COR-L47 (cell line): ENCODE results near the gene HMGXB4.
A peak's percentile ranks its signal among the peaks of the same experiment; 100 is the strongest.

ENCODE experiments used
- DNase-seq: peaks from one replicate; lab custom pipeline; 2025; lab: John Stamatoyannopoulos, UW

Gene HMGXB4

DNA sequence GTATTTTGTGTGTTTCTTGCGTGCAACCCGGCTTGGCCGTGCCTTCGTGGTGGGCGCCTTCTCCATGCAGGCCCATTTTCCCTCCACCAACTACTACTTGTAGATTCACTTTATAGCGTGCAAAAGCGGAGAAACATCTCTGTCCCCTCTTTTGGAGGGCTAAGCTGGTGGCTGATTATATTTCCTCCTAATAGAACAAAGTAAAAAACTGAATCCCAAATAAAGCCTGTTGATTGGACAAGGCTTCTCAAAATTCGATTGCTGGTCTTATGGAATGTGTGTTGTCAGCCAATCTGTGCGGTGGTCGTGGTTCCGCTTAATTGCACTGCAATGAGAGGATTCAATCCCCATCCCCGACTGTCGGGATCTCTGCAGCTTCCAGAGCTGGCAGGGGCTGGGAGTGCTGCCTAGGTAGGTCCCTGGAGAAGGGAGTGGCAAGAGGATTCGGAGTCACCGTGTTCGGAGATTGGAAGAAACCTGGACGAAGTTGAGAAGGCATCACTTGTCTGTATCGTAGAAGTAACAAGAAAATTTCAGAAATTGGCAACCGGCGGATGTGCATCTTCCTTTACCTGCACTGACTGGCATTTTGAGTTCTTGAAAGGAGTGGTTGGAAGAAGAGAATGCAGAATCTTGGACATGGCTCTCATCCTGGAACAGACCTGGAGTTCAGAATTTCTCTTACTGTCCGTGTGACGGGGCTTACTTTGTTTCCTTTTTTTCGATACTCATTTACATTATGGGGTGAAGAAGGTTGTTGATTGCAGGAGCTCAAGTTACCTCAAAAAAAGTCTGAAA lies 1.1 kb downstream of the HMGXB4 start:
- no peak for DNase-seq

DNA sequence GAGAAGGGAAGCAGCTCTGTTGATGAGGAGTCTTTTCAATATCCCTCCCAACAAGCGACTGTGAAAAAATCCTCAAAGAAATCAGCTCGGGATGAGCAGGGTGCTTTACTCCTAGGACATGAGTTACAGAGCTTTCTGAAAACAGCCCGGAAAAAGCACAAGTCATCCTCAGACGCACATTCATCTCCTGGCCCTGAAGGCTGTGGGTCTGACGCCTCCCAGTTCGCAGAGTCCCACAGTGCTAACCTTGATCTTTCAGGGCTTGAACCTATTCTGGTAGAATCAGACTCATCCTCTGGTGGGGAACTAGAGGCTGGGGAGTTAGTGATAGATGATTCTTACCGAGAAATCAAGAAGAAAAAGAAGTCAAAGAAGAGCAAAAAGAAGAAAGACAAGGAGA lies 7.7 kb downstream of the HMGXB4 start:
- DNase-seq: no peak

DNA sequence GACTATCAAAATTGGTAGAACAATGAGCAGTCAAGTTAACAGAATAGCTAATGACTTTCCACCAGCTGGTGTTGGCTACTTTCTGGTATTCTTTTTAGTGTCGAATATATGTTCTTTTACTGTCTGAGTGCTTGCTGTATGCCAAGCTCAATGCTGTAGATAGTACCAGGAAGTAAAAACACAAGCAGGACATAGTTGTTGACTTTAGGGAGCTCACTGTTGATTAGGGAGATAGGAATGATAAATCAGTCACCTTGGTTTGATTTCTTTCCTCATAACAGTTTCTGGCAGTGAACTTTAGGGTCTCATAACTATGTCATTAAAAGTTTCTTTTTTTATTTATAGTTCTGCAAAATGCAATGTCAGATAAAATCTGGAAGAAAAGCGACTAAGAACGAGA lies 9.0 kb downstream of the HMGXB4 start:
- DNase-seq: no peak

DNA sequence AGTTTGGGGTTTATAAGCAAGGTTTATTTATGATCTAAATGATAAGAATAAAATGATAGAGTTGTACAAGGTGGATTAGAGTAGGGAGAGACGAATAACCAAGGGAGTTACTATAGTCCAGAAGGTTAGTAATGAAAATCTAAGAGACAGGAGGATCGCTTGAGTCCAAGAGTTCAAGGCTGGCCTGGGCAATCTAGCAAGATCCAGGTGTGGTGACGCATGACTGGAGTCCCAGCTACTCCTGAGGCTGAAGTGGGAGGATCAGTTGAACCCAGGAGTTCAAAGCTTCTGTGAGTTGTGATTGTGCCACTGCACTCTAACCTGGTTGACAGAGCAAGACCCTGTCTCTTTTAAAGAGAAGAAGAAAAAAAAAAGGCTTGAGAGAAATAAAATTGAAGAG lies 12.3 kb downstream of the HMGXB4 start:
- DNase-seq: no peak

DNA sequence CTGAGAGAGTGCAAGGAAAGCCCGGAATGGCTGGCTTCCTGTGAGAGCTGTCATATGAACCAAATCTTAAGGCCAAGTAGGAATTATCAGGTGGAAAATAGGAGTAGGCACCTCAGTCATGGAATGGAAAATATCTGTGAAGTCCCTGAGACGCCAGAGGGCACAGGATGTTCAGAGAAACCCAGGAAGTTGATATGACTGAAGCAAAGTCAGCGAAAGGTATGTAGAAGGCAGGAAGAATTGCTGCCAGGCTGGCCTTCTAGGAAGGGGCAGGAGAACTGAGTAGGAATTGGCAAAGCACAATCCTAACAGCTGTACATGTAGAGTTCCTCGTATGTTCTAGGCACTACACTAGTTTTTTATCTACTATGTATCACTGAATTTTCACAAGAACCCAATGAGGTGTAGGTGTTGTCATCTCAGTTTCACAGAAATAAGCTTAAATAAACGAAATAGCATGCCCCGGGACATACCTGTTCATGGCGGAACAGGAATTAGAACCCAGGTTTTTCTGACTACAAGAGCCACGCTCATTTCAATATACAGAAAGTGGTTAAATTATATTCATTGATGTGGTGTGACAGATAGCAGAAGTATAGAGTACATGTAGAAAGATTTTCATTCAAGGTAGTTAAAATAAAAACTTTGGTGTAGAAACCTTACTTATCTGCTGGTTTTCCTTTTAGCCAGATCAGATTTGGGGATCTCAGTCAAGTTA lies 17.0 kb downstream of the HMGXB4 start:
- no peak for DNase-seq

DNA sequence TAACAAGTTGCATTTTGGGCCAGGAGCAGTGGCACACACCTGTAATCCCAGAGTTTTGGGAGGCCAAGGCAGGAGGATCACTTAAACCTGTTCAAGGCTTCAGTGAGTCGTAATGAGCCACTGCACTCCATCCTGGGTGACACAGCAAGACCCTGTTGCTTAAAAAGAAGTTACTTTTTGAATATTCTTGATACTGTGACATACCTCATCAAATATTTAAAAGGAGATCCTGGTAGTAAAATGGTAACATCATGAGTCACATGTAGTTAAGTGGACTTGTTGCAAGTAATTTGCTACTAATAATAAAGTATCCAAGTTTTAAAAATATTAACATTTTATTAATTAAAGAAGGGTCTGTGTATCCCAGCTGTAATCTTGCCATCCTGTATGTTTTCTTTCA lies 18.3 kb downstream of the HMGXB4 start:
- DNase-seq: no peak

DNA sequence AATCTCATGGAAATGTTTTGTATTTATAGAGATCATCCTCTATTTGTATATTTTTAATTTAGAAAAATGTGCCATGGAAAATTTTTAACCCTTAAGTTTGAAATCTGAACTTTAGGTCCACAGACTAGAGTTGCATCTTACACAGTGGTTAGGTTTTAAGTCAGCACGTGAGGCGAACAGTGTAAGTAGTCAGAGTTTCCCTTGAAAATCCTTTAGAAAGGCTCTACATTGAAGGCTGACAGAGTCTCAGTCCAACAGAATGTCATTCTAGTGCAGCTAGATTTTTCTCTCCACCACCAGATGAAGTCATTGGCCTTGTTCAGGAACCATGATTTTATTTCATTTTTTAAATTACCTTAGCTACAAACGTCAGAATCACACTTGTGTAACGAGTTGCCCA lies 18.7 kb downstream of the HMGXB4 start:
- DNase-seq: no peak

DNA sequence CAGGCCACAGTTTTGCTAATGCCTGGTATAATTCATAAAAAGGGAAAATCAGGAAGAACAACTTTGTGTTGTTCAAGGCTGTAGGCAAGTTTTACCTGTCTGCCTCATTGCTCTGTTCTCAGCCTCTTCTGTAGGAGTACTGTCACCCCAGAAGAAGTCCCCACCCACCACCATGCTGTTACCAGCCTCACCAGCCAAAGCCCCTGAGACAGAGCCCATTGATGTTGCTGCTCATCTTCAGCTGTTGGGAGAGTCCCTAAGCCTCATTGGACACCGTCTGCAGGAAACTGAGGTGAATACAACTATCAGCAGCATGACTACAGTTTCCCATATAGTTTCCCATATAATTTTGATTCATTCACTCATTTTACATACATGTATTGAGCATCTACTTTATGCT lies 30.8 kb downstream of the HMGXB4 start:
- DNase-seq: no peak

DNA sequence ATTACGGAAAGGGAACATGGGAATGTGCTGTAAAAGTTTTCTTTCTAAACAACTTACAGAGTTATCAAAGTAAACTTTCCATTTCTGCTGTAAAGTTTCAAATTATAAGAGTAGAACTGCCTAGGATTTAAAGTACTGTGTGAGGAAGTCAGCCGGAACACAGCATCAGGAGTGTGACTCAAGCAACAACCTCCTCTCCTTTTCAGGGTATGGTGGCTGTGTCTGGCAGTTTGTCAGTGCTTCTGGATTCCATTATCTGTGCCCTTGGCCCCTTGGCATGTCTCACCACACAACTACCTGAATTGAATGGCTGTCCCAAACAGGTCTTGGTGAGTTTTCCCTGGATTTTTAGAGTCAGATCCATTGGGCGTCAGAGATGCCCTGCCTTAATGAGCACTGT lies 35.5 kb downstream of the HMGXB4 start:
- no peak for DNase-seq

DNA sequence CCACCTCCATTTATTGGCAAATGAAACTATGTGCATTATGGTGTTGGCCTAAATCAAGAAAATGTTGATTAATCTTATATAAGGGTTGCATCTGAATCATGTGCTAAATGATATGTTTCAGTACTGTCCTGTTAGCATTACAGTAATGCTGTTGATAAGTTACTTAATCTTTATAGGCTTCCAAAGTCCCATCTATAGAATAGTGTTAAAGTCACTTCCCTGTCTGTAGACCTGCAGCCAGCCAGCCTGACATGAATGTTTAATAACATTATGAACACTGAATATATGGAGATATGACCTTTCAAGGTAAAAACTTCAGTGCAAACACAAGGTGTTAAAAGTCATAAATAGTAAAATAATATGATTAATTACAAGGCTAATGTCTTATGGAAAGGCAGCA lies 38.8 kb downstream of the HMGXB4 start:
- no peak for DNase-seq

DNA sequence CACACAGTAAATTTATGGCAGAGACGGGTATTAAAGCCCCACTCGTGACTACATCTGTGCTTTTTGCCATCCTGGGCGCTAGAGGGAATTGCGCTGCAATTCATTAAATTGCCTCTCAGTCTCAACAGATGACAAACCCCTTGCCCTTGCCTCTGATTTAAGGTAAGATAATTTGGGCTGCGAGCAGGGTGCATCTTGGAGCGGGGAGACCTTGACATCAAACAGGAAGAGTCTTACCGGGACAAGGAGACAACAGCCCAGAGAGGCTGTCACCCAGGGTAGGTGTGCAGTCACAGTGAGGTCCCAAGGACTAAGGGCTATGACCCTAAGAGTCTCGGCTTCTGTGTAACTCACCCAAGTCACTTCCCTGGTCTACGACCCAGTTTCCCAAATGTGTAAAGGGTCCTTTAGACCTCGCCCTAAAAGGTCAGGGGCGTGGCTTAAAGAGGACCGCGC lies 42.0 kb downstream of the HMGXB4 start:
- DNase-seq: no peak

DNA sequence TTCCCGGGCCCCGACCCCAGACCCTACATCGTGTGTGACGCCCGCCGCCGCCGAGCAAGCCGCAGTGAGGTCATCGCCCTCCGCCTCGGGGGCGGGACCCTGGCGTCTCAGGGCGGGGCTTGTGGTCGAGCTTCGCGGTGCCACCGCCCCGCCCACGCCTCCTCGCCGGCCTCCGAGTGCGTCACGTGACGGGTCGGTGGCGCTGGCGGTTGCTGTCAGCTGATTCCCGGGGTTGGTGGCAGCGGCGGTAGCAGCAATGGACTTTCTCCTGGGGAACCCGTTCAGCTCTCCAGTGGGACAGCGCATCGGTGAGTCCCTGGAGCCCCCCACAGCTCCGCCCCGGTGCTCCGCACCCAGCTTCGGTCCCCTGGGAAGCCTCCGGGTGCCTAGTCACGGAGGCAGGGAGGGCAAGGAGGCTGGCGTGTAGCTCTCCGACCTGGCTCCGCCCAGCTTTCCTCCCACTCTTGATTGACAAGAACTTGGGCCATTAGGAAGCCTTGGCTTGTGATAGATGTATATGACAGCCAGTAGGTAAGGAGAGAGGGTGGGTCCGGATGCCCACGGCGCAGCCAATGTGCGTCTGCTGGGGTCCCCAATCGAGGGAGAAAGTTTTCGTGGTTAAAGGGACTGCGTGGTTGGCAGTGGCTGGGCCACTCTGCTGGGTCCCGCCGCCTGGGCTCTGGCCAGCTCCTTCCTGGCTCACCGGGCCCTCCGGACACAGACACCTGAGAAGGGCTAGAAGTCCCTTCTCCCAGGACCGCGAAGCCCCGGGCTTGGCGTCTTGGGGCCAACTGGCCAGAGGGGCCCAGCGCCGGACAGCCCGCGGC lies 42.6 kb downstream of the HMGXB4 start, which contains the start of gene TOM1:
TSS of gene TOM1 (plus strand) at position 222 of the 827 bp plus-strand sequence. CDS start at position 257, 35 bp downstream.
- DNase-seq: peak; percentile 95

DNA sequence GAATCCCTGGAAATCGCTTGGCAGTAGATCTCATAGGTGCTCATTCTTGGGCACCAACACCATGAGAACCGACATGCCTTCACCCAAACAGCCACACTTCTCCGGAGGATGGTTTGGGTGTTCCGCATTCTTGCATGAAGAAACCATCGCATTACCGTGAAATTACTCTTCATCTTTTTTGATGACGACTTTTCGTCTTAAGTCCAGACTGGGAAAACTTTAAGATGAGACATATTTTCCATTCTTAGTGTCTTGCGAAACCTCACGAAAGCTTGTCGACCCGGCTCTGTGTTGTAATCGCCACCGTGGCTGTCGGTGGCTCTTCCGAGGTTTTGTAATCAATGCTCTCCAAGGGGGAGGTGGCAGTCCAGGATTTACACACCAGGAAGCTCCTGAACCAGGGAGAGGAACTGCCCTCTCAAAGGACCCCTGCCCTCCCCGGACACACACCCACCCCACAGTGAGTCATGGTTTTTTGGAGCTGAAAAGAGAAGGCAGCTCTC lies 44.1 kb downstream of the HMGXB4 start:
- DNase-seq: no peak

DNA sequence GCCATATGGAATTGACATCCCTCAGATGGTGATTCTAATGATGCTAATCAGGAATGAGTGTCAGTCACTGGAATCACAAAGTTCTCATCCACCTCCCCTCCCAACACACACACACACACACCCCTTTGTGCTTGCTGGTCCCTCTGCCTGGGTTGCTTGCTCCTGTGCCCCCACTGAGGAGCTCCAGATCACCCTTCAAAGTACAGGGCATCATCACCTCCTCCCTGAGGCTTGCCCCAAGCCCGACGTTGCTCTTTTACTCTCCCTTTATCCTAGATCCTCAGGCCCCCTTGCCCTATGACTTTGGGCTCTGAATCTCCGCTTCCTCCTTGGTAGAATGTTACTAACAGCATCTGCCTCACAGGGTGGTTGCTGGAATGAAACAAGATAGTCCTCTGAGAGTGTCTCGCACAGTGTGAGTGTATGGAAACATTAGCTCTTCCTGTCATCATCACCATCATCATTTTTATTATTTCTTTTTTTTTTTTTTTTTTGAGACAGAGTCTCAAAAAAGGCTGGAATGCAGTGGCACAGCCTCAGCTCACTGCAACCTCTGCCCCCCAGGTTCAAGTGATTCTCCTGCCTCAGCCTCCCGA lies 45.8 kb downstream of the HMGXB4 start:
- no peak for DNase-seq

DNA sequence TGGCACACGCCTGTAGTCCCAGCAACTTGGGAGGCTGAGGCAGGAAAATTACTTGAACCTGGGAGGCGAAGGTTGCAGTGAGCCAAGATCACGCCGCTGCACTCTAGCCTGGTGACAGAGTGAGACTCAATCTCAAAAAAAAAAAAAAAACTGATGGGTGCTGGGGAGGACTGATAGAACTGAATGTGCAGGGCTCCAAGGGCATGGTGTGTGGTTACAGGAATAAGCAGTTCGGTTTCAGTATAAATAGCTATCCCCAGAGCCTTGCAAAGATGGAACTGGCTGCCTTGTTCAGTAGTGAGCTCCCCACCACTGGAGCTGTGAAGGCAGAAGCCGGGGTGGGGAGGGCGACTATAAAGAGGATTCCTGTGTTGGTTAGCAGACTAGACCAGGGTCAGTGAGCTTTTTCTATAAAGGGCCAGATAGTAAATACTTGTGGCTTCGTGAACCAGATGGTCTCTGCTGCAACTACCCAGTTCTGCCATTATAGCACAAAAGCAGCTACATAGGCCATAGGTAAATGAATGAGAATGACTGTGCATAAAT lies 48.3 kb downstream of the HMGXB4 start:
- no peak for DNase-seq

DNA sequence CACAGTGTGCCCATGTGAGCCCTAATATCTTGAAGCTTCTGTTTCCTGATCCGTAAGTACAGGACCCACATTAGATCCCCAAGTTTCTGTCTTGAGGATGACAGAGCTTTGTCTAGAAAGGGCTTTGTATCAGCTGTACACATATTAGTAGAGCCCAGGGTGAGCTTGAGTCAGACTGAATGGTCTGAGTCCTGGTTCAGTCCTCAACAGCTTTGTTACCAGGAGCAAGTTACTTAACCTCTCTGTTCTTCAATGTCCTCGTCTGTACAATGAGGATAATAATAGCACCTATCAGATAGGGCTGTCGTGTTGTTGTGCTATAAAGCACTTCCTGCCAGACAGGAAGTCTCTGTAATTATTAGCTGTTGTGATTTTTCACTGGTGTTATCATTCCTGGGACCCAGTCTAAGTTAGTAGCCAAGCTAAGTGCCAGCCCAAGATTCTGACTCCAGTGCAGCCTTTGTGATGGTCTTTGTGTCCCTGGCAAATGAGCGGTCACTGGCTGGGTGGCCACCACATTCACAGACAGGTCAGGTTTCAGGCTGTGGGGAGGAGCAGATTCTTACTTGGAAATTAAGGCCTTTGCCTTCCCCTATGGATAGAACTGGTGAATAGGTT lies 49.2 kb downstream of the HMGXB4 start:
- no peak for DNase-seq

DNA sequence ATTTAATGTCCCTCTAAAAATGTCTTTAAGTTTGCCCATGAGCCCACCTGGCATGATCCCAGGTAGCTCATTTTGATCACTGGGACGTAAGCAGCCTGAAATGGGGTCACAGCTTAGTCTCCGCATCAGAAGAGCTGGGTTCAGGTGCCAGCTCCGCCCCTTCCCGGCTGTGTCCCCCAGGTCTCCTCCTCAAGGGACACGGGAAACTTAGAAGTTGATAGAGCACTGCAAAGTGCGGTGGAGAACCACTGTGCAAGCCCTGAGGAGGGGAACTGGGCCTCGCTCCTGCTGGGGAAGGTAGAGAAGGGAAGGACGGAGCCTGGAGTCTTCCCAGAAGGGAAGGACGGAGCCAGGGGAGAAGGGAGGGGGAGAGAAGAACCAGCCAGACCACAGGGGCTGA lies 50.1 kb downstream of the HMGXB4 start:
- DNase-seq: no peak

DNA sequence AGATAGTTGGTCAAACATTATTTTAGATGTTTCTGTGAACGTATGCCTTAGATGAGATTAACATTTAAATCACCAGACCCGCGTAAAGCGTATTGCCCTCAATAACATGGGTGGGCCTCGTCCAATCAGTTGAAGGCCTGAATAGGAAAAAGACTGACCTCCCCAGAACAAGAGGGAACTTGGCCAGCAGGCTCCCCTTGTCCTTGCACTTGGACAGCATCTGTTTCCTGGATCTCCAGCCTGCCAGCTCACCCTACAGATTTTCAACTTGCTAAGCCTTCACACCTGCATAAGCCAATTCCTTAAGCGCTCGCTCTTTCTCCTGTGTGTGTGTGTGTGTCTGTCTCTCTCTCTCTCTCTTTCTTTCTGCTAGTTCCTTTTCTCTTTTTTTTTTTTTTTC lies 50.6 kb downstream of the HMGXB4 start:
- no peak for DNase-seq

DNA sequence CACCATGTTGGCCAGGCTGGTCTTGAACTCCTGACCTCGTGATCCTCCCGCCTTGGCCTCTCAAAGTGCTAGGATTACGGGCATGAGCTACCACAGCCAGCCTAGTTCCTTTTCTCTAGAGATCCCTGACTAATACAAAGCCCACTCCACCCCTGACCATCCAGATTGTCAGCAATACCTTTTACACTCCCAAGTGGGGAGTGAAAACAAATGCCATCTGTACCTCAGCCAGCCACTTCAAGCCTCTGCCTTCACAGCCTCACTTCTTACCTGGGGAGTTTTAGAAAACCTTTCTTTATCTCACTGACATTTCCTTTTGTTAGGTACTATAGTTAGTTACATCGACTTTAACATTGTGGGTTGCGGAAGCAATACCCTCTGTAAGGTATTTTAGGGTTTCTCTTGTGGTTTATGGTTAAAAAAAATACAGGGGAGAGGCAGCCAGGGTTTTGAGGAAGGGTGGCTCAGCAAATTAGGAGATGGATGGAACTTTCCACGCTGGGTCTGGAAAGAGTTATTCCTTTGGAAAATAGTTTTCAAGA lies 51.3 kb downstream of the HMGXB4 start:
- DNase-seq: no peak

DNA sequence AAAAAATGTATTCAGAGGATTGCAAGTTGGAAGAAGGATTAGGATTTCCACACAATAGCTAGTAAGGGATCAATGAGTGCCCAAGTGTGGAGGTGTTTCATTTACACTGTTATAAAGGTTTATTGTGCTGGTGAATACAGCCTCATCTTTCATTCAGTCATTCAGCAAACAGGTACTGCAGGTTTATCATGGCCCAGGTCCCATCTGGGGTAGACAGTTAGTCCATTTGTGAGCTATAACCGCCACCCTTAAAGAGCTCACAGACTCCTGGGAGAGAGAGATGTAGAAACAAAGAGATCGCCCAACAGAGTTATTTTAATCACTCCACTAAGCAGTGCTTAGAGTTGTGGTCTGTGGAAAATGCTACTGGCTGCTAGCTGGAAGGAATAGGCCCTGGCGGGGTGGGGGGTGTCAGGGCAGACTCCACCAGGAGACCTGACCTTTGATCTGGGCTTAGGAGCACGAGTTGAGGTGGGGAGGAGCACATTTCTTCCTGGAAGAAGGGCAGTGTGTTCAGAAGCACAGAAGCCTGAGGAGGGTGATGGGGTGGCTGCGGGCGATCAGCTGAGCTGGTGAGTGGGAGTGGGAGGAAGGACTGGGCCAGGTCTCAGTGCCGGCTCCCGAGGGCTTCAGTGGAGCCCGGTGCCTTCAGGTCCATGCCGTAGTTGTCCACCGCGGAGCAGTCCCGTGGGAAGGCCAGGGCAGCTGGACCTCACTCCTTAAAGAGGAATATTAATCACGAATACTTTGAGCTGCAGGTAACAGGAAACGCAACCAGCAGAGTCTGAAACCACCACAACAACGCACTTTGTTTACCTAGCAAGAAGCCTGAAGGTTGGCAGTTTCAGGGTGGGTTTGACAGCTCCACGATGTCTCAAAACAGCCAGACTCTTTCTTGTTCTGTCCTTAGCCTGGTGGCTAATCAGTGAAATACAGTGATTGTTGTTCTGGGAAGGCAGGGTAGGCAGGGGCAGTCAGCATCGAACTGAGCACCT lies 53.6 kb downstream of the HMGXB4 start:
- no peak for DNase-seq
